WTC11 (cell line): Measurements from ENCODE around the gene SECISBP2L. TPM values are rescaled to one million over a fixed set of nuclear protein-coding genes. Genes with fewer than 3 reads are reported as not detected.

ENCODE experiments used
- ATAC-seq: fragments of 200-7000 bp; cut with Tn5 transposase; 2 replicates; pipeline ENCODE4 v1.10.0; 2021; ENCODE audit warnings: mild to moderate bottlenecking, moderate library complexity
- CTCF ChIA-PET: fragments of 300-600 bp; sonication (Branson Sonifier 250); formaldehyde crosslinking; loops from one replicate; lab custom pipeline; 2021; ENCODE audit warnings: antibody characterized with exemption; lab: Charles Lee
- POLR2A ChIA-PET: fragments of 350-600 bp; sonication (Branson Sonifier 250); formaldehyde crosslinking; loops from one replicate; lab custom pipeline; 2021; ENCODE audit warnings: antibody characterized with exemption; lab: Charles Lee
- DNase-seq: peaks from one replicate; pipeline ENCODE4 v3.0.0; 2021; ENCODE audit warnings: low spot score
- H3K27ac Mint-ChIP-seq: 2 replicates; pipeline ENCODE4 v1.8.0; 2021; ENCODE audit warnings: mixed read lengths
- H3K27me3 Mint-ChIP-seq: 2 replicates; pipeline ENCODE4 v1.8.0; 2021; ENCODE audit warnings: low read depth, mild to moderate bottlenecking, moderate library complexity, mixed read lengths
- H3K36me3 Mint-ChIP-seq: 2 replicates; pipeline ENCODE4 v1.8.0; 2021; ENCODE audit warnings: mixed read lengths
- H3K4me1 Mint-ChIP-seq: 2 replicates; pipeline ENCODE4 v1.8.0; 2022; ENCODE audit warnings: mixed read lengths
- H3K4me3 Mint-ChIP-seq: 2 replicates; pipeline ENCODE4 v1.8.0; 2021; ENCODE audit warnings: mild to moderate bottlenecking, moderate library complexity, mixed read lengths
- H3K9me3 Mint-ChIP-seq: 2 replicates; pipeline ENCODE4 v1.8.0; 2021; ENCODE audit warnings: mixed read lengths
- CREB1 ChIP-seq: sonication (generic); formaldehyde crosslinking; IDR thresholded peaks from 2 replicates; pipeline ENCODE4 v1.8.0; 2023; ENCODE audit warnings: mild to moderate bottlenecking, missing genetic modification reagents
- CREM ChIP-seq: sonication (generic); formaldehyde crosslinking; IDR thresholded peaks from 2 replicates; pipeline ENCODE4 v1.8.1; 2022; ENCODE audit warnings: mild to moderate bottlenecking, missing genetic modification reagents, moderate library complexity
- EMX1 ChIP-seq: fragments of 250-450 bp; sonication (Bioruptor Pico); IDR thresholded peaks from 2 replicates; pipeline ENCODE4 v1.8.0; 2021; ENCODE audit warnings: mild to moderate bottlenecking
- ETV6 ChIP-seq: sonication (generic); formaldehyde crosslinking; IDR thresholded peaks from 2 replicates; pipeline ENCODE4 v1.8.1; 2022; ENCODE audit warnings: mild to moderate bottlenecking, missing genetic modification reagents
- JUN ChIP-seq: sonication (generic); formaldehyde crosslinking; IDR thresholded peaks from 2 replicates; pipeline ENCODE4 v1.8.0; 2023; ENCODE audit warnings: mild to moderate bottlenecking, missing genetic modification reagents
- NR2C2 ChIP-seq: sonication (generic); formaldehyde crosslinking; IDR thresholded peaks from 2 replicates; pipeline ENCODE4 v1.8.0; 2022; ENCODE audit warnings: mild to moderate bottlenecking, missing genetic modification reagents
- OVOL2 ChIP-seq: fragments of 250-450 bp; sonication (Bioruptor Pico); IDR thresholded peaks from 2 replicates; pipeline ENCODE4 v1.9.0; 2021; ENCODE audit warnings: mild to moderate bottlenecking, borderline replicate concordance
- TCF7 ChIP-seq: sonication (generic); formaldehyde crosslinking; IDR thresholded peaks from 2 replicates; pipeline ENCODE4 v1.8.0; 2022; ENCODE audit warnings: mild to moderate bottlenecking, low read depth, missing genetic modification reagents, moderate library complexity
- TEAD1 ChIP-seq: sonication (generic); formaldehyde crosslinking; IDR thresholded peaks from 2 replicates; pipeline ENCODE4 v1.8.0; 2022; ENCODE audit warnings: mild to moderate bottlenecking, missing genetic modification reagents
- ZNF121 ChIP-seq: sonication (generic); formaldehyde crosslinking; IDR thresholded peaks from 2 replicates; pipeline ENCODE4 v1.8.0; 2023; ENCODE audit warnings: missing genetic modification reagents
- ZNF317 ChIP-seq: sonication (generic); formaldehyde crosslinking; IDR thresholded peaks from 2 replicates; pipeline ENCODE4 v1.8.1; 2023; ENCODE audit warnings: low read depth, mild to moderate bottlenecking, moderate library complexity, missing genetic modification reagents, borderline replicate concordance
- ZNF671 ChIP-seq: fragments of 250-450 bp; sonication (Bioruptor Pico); IDR thresholded peaks from 2 replicates; pipeline ENCODE4 v1.8.0; 2021; ENCODE audit warnings: mild to moderate bottlenecking
- total RNA-seq: library from RNA; stranded (reverse); gene quantifications from 3 replicates; pipeline ENCODE4 v1.2.3, GENCODE V29; 2021
- TF ChIP-seq, protein P1 (sequence below): sonication (generic); formaldehyde crosslinking; IDR thresholded peaks from 2 replicates; pipeline ENCODE4 v1.8.1; 2022; ENCODE audit warnings: low read depth, mild to moderate bottlenecking, moderate library complexity, missing genetic modification reagents, borderline replicate concordance
- TF ChIP-seq, protein P2 (sequence below): fragments of 250-450 bp; sonication (Bioruptor Pico); IDR thresholded peaks from 2 replicates; pipeline ENCODE4 v1.9.0; 2021; ENCODE audit warnings: mild to moderate bottlenecking, borderline replicate concordance
- TF ChIP-seq, protein P3 (sequence below): sonication (generic); formaldehyde crosslinking; conservative IDR thresholded peaks from 2 replicates; pipeline ENCODE4 v1.8.1; 2022; ENCODE audit warnings: mild to moderate bottlenecking, missing genetic modification reagents
- TF ChIP-seq, protein P4 (sequence below): sonication (generic); formaldehyde crosslinking; IDR thresholded peaks from 2 replicates; pipeline ENCODE4 v1.8.1; 2022; ENCODE audit warnings: mild to moderate bottlenecking, moderate library complexity, missing genetic modification reagents
- TF ChIP-seq, protein P5 (sequence below): sonication (generic); formaldehyde crosslinking; IDR thresholded peaks from 2 replicates; pipeline ENCODE4 v1.8.1; 2023; ENCODE audit warnings: mild to moderate bottlenecking, missing genetic modification reagents
- TF ChIP-seq, protein P6 (sequence below): fragments of 200-600 bp; IDR thresholded peaks from 2 replicates; pipeline ENCODE4 v1.8.0; 2022; ENCODE audit warnings: antibody characterized with exemption
- TF ChIP-seq, protein P7 (sequence below): fragments of 250-450 bp; sonication (Bioruptor Pico); IDR thresholded peaks from 2 replicates; pipeline ENCODE4 v1.9.0; 2021; ENCODE audit warnings: mild to moderate bottlenecking

Gene SECISBP2L
- total RNA-seq, 1 experiment from 2014 or later, result 30.4 TPM

DNA sequence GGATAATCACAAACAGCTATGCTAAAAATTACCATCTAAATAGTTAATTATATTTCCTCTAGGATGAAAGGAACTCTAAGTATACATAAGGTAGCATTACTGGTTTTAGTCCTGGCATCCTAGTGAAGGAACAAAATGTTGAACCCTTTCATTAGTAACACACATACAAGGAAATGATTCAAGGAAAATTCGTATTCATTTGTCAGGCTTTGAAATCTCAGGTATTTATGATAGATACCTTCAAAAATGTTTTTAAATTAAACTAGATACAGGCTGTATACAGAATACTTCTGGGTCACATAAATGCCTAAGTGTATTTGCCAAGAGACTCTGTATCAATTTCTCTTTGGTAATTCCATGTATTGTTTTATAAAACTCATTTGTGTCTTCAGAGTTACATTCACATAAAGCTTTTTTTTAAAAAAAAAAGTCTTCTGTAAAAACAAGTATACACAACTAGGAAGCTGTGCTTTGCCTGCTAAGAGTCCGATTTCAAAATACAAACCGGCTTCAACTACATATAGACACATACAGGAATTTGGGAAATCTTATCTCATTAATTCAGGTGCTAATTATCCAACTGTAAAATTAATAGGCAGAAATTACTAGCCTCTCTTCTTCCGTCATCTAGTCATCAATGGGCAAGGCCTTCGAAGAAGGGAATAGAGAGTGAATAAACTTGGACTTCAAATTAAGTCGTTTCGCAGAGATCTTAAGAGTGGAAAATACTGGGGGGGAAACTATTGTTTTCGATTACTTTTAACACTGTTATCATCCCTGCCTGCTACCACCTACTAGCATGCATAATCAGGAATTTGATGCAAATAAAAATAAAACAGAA, 1.3 kb downstream of the SECISBP2L start (continued):
- no peak for TF ChIP-seq TCF7
- TF ChIP-seq, protein P1, sequence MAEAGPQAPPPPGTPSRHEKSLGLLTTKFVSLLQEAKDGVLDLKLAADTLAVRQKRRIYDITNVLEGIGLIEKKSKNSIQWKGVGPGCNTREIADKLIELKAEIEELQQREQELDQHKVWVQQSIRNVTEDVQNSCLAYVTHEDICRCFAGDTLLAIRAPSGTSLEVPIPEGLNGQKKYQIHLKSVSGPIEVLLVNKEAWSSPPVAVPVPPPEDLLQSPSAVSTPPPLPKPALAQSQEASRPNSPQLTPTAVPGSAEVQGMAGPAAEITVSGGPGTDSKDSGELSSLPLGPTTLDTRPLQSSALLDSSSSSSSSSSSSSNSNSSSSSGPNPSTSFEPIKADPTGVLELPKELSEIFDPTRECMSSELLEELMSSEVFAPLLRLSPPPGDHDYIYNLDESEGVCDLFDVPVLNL (CRISPR knock-in tag), result no peak
- no peak for TF ChIP-seq ZNF317
- TF ChIP-seq, protein P2, sequence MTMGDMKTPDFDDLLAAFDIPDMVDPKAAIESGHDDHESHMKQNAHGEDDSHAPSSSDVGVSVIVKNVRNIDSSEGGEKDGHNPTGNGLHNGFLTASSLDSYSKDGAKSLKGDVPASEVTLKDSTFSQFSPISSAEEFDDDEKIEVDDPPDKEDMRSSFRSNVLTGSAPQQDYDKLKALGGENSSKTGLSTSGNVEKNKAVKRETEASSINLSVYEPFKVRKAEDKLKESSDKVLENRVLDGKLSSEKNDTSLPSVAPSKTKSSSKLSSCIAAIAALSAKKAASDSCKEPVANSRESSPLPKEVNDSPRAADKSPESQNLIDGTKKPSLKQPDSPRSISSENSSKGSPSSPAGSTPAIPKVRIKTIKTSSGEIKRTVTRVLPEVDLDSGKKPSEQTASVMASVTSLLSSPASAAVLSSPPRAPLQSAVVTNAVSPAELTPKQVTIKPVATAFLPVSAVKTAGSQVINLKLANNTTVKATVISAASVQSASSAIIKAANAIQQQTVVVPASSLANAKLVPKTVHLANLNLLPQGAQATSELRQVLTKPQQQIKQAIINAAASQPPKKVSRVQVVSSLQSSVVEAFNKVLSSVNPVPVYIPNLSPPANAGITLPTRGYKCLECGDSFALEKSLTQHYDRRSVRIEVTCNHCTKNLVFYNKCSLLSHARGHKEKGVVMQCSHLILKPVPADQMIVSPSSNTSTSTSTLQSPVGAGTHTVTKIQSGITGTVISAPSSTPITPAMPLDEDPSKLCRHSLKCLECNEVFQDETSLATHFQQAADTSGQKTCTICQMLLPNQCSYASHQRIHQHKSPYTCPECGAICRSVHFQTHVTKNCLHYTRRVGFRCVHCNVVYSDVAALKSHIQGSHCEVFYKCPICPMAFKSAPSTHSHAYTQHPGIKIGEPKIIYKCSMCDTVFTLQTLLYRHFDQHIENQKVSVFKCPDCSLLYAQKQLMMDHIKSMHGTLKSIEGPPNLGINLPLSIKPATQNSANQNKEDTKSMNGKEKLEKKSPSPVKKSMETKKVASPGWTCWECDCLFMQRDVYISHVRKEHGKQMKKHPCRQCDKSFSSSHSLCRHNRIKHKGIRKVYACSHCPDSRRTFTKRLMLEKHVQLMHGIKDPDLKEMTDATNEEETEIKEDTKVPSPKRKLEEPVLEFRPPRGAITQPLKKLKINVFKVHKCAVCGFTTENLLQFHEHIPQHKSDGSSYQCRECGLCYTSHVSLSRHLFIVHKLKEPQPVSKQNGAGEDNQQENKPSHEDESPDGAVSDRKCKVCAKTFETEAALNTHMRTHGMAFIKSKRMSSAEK (CRISPR knock-in tag), result no peak

DNA sequence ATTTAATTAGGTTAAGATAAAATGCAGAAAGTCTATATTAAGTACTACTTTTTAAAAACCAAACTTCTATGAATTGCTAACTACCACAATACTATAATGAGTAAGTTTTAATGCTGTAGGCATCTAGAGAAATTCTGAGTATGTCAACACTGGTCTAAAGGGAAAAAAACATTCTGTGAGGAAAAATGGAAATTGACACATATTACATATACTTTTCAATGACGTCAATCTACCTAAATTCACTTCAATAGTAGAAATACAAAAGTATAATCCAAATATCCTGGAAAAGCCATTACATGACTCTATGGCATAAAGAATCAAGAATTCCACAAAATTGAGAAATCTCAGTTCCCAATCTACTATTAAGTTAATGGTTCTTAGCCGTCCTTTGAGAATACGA, 2.2 kb downstream of the SECISBP2L start:
- Mint-ChIP-seq H3K4me1 (peaks cover 17% of the 10 kb centered on the region), H3K36me3 (no peaks in the 10 kb centered on the region), H3K27me3 (no peaks in the 10 kb centered on the region), H3K27ac (no peak overlapping the region), H3K9me3 (no peaks in the 10 kb centered on the region), H3K4me3 (peak overlapping the region; percentile 96)
- ChIA-PET POLR2A (no interaction called here), CTCF (no interaction called here)
- TF ChIP-seq OVOL2 (CRISPR knock-in tag) (no peak), TEAD1 (no peak), JUN (no peak), CREM (CRISPR knock-in tag) (no peak), ZNF671 (CRISPR knock-in tag) (no peak), CREB1 (CRISPR knock-in tag) (no peak), EMX1 (CRISPR knock-in tag) (no peak), NR2C2 (CRISPR knock-in tag) (no peak)
- TF ChIP-seq, protein P3, sequence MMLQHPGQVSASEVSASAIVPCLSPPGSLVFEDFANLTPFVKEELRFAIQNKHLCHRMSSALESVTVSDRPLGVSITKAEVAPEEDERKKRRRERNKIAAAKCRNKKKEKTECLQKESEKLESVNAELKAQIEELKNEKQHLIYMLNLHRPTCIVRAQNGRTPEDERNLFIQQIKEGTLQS (CRISPR knock-in tag), result no peak
- TF ChIP-seq, protein P4, sequence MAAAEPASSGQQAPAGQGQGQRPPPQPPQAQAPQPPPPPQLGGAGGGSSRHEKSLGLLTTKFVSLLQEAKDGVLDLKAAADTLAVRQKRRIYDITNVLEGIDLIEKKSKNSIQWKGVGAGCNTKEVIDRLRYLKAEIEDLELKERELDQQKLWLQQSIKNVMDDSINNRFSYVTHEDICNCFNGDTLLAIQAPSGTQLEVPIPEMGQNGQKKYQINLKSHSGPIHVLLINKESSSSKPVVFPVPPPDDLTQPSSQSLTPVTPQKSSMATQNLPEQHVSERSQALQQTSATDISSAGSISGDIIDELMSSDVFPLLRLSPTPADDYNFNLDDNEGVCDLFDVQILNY, result no peak
- DNase-seq, result no peak
- no peak for ATAC-seq

DNA sequence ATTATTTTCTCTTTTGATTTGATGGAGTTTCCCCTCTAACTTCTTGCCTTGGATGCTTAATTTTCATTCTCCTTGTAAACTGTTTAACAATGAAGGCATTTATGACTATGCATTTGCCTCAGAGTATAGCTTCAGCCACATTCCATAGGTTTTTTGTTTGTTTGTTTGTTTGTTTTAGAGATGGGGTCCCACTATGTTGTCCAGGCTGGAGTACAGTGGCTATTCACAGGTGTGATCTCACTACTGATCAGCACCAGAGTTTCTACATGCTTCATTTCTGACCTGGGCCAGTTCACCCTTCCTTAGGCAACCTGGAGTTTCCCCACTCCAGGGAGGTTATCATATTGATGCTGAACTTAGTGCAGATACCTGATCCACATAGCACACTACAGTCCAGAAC, 4.1 kb downstream of the SECISBP2L start:
- Mint-ChIP-seq H3K36me3 (no peaks in the 10 kb centered on the region), H3K9me3 (no peaks in the 10 kb centered on the region), H3K4me1 (peaks cover 19% of the 10 kb centered on the region), H3K27ac (no peak overlapping the region; the same call in 1 of the 2 replicates), H3K27me3 (no peaks in the 10 kb centered on the region), H3K4me3 (no peak overlapping the region)
- ChIA-PET CTCF (interaction anchor here (1.4 kb wide), 1 partner anchor 66 kb away, joined by 5 read pairs; no protein-coding TSS in a partner anchor), POLR2A (no interaction called here)
- DNase-seq (no peak), ATAC-seq (no peak)
- no peak for TF ChIP-seq ETV6 (CRISPR knock-in tag)
- TF ChIP-seq, protein P5, sequence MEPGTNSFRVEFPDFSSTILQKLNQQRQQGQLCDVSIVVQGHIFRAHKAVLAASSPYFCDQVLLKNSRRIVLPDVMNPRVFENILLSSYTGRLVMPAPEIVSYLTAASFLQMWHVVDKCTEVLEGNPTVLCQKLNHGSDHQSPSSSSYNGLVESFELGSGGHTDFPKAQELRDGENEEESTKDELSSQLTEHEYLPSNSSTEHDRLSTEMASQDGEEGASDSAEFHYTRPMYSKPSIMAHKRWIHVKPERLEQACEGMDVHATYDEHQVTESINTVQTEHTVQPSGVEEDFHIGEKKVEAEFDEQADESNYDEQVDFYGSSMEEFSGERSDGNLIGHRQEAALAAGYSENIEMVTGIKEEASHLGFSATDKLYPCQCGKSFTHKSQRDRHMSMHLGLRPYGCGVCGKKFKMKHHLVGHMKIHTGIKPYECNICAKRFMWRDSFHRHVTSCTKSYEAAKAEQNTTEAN (CRISPR knock-in tag), result no peak
- TF ChIP-seq, protein P6, sequence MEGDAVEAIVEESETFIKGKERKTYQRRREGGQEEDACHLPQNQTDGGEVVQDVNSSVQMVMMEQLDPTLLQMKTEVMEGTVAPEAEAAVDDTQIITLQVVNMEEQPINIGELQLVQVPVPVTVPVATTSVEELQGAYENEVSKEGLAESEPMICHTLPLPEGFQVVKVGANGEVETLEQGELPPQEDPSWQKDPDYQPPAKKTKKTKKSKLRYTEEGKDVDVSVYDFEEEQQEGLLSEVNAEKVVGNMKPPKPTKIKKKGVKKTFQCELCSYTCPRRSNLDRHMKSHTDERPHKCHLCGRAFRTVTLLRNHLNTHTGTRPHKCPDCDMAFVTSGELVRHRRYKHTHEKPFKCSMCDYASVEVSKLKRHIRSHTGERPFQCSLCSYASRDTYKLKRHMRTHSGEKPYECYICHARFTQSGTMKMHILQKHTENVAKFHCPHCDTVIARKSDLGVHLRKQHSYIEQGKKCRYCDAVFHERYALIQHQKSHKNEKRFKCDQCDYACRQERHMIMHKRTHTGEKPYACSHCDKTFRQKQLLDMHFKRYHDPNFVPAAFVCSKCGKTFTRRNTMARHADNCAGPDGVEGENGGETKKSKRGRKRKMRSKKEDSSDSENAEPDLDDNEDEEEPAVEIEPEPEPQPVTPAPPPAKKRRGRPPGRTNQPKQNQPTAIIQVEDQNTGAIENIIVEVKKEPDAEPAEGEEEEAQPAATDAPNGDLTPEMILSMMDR, result no peak
- TF ChIP-seq, protein P7, sequence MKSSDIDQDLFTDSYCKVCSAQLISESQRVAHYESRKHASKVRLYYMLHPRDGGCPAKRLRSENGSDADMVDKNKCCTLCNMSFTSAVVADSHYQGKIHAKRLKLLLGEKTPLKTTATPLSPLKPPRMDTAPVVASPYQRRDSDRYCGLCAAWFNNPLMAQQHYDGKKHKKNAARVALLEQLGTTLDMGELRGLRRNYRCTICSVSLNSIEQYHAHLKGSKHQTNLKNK (CRISPR knock-in tag), result no peak
- peak; percentile 47; the same call in 1 of the 2 replicates for TF ChIP-seq ZNF121 (CRISPR knock-in tag)
- TF ChIP-seq ZNF317, result no peak
